ENCODE results near the gene OLFM1.

Gene OLFM1

DNA sequence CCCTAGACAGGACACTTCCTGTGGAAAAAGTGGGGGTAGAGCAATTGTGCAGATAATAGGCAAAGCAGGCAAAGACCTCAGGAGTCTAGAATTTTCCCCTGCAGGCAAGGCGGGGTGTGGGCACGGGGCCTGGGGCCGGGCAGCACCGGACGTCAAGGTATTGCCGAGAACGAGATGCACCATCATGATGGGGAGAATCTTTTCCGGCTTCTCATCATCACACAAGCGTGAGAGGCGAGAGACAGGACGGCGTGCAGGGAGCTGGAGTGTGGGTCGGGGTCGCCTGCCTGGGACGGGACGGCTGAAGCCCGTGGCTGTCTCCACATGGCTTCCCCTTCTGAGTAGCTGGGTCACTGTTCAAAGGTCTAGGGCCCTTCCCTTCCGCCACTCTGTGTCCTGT, 44.5 kb downstream of the OLFM1 start:
- TF ChIP-seq, protein P1, sequence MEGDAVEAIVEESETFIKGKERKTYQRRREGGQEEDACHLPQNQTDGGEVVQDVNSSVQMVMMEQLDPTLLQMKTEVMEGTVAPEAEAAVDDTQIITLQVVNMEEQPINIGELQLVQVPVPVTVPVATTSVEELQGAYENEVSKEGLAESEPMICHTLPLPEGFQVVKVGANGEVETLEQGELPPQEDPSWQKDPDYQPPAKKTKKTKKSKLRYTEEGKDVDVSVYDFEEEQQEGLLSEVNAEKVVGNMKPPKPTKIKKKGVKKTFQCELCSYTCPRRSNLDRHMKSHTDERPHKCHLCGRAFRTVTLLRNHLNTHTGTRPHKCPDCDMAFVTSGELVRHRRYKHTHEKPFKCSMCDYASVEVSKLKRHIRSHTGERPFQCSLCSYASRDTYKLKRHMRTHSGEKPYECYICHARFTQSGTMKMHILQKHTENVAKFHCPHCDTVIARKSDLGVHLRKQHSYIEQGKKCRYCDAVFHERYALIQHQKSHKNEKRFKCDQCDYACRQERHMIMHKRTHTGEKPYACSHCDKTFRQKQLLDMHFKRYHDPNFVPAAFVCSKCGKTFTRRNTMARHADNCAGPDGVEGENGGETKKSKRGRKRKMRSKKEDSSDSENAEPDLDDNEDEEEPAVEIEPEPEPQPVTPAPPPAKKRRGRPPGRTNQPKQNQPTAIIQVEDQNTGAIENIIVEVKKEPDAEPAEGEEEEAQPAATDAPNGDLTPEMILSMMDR (IDR thresholded peaks at IDR 0.05): no peak

GRCh38 chr9:135134268-135135022, 47.0 kb downstream of the OLFM1 start:
- TF ChIP-seq, protein P1 (IDR thresholded peaks at IDR 0.05): no peak

DNA sequence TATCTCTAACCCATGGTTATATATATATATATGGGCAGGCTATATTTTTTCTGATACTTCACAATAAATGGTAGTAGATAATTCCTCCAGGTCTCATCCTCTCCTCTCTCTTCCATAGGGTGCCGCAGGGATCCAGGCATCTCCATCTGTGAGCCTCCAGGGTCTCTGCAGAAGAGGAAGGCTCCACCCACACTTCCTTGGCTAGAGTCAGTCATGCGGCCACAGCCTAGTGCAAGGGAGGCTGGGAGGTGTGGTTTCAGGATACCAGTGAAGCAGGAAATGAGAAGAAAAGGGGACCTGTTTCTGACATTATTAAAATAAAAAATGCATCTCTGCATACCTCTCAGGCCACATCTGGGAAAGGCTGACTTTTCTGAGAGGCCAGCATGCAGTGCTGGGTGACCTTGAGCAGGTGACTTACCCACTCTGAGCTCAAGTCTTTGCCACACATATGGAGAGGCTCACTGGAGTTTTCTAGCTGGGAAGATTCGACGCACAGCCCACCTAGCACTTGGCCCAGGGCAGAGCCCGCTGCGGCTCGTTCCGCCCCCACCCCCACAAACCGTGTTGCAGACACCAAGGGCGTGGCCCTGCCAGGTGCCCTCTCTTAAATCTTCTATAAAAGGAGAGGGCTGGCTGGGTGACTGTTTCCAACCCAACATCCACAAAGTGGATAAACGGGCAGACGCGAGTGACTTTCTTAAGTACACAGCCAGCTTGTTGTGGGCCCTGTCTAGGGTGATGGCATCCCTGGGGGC, 47.9 kb downstream of the OLFM1 start:
- TF ChIP-seq, protein P1 (IDR thresholded peaks at IDR 0.05): no peak

- TF ChIP-seq, protein P1 (IDR thresholded peaks at IDR 0.05): no peak
These were observed 48.5 kb downstream of the OLFM1 start for GRCh38 chr9:135135929-135136315.

DNA sequence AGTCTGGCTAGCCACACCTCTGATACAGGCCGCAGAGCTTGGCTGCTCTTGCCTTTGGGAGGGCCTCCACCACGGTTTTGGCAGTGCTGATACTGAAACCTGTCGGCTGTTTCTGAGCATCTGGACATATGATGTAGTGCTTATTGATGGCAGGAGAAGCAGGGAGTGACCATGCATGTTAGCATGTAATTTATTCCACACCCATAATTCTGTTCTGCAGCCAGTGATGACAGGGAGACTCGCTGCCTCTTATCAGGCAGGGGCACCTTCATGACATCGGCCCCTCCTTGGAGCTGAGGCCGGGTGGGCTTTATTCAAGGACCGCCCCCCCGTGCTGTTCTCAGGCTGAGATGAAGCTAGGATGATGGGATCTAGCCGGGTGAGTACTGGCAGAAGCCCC, 49.0 kb downstream of the OLFM1 start:
- TF ChIP-seq, protein P1 (IDR thresholded peaks at IDR 0.05): no peak

- TF ChIP-seq, protein P1 (IDR thresholded peaks at IDR 0.05): no peak
These were observed 49.7 kb downstream of the OLFM1 start for GRCh38 chr9:135136991-135137832.

GRCh38 chr9:135138078-135138855, 50.8 kb downstream of the OLFM1 start:
- TF ChIP-seq, protein P1 (IDR thresholded peaks at IDR 0.05): no peak

Measured in LNCAP (cell line).